WTC11 (cell line): ENCODE data around the gene CPVL. TPM values are rescaled to one million over a fixed set of nuclear protein-coding genes. Genes with fewer than 3 reads are reported as not detected.

ENCODE experiments used
- ATAC-seq: fragments of 200-7000 bp; cut with Tn5 transposase; 2 replicates; pipeline ENCODE4 v1.10.0; 2021; ENCODE audit warnings: mild to moderate bottlenecking, moderate library complexity
- CTCF ChIA-PET: fragments of 300-600 bp; sonication (Branson Sonifier 250); formaldehyde crosslinking; loops from one replicate; lab custom pipeline; 2021; ENCODE audit warnings: antibody characterized with exemption; lab: Charles Lee
- POLR2A ChIA-PET: fragments of 350-600 bp; sonication (Branson Sonifier 250); formaldehyde crosslinking; loops from one replicate; lab custom pipeline; 2021; ENCODE audit warnings: antibody characterized with exemption; lab: Charles Lee
- DNase-seq: peaks from one replicate; pipeline ENCODE4 v3.0.0; 2021; ENCODE audit warnings: low spot score
- H3K27ac Mint-ChIP-seq: 2 replicates; pipeline ENCODE4 v1.8.0; 2021; ENCODE audit warnings: mixed read lengths
- H3K27me3 Mint-ChIP-seq: 2 replicates; pipeline ENCODE4 v1.8.0; 2021; ENCODE audit warnings: low read depth, mild to moderate bottlenecking, moderate library complexity, mixed read lengths
- H3K36me3 Mint-ChIP-seq: 2 replicates; pipeline ENCODE4 v1.8.0; 2021; ENCODE audit warnings: mixed read lengths
- H3K4me1 Mint-ChIP-seq: 2 replicates; pipeline ENCODE4 v1.8.0; 2022; ENCODE audit warnings: mixed read lengths
- H3K4me3 Mint-ChIP-seq: 2 replicates; pipeline ENCODE4 v1.8.0; 2021; ENCODE audit warnings: mild to moderate bottlenecking, moderate library complexity, mixed read lengths
- H3K9me3 Mint-ChIP-seq: 2 replicates; pipeline ENCODE4 v1.8.0; 2021; ENCODE audit warnings: mixed read lengths
- CDX4 ChIP-seq: fragments of 250-450 bp; sonication (Bioruptor Pico); IDR thresholded peaks from 2 replicates; pipeline ENCODE4 v1.9.0; 2021; ENCODE audit warnings: moderate library complexity, mild to moderate bottlenecking, inconsistent platforms, borderline replicate concordance
- ELF4 ChIP-seq: sonication (generic); formaldehyde crosslinking; IDR thresholded peaks from 2 replicates; pipeline ENCODE4 v1.8.1; 2022; ENCODE audit warnings: low read depth, mild to moderate bottlenecking, moderate library complexity, missing genetic modification reagents
- IRF1 ChIP-seq: sonication (generic); formaldehyde crosslinking; IDR thresholded peaks from 2 replicates; pipeline ENCODE4 v1.8.0; 2023; ENCODE audit warnings: missing genetic modification reagents
- JAZF1 ChIP-seq: fragments of 250-450 bp; sonication (Bioruptor Pico); IDR thresholded peaks from 2 replicates; pipeline ENCODE4 v1.9.0; 2021; ENCODE audit warnings: moderate library complexity, mild to moderate bottlenecking, inconsistent platforms
- ZNF138 ChIP-seq: sonication (generic); formaldehyde crosslinking; conservative IDR thresholded peaks from 2 replicates; pipeline ENCODE4 v1.8.1; 2022; ENCODE audit warnings: mild to moderate bottlenecking, moderate library complexity, missing genetic modification reagents
- ZNF232 ChIP-seq: sonication (generic); formaldehyde crosslinking; IDR thresholded peaks from 2 replicates; pipeline ENCODE4 v1.8.0; 2022; ENCODE audit warnings: mild to moderate bottlenecking, missing genetic modification reagents
- ZNF416 ChIP-seq: fragments of 250-450 bp; sonication (Bioruptor Pico); IDR thresholded peaks from 2 replicates; pipeline ENCODE4 v1.9.0; 2021; ENCODE audit warnings: mild to moderate bottlenecking, inconsistent platforms
- ZNF423 ChIP-seq: fragments of 250-450 bp; sonication (Bioruptor Pico); IDR thresholded peaks from 2 replicates; pipeline ENCODE4 v2.1.2; 2022; ENCODE audit warnings: mild to moderate bottlenecking, moderate library complexity
- ZNF425 ChIP-seq: fragments of 250-450 bp; sonication (Bioruptor Pico); conservative IDR thresholded peaks from 2 replicates; pipeline ENCODE4 v1.9.0; 2021; ENCODE audit warnings: mild to moderate bottlenecking
- ZNF671 ChIP-seq: fragments of 250-450 bp; sonication (Bioruptor Pico); IDR thresholded peaks from 2 replicates; pipeline ENCODE4 v1.8.0; 2021; ENCODE audit warnings: mild to moderate bottlenecking
- total RNA-seq: library from RNA; stranded (reverse); gene quantifications from 3 replicates; pipeline ENCODE4 v1.2.3, GENCODE V29; 2021
- TF ChIP-seq, protein P1 (sequence below): sonication (generic); formaldehyde crosslinking; conservative IDR thresholded peaks from 2 replicates; pipeline ENCODE4 v1.8.1; 2022; ENCODE audit warnings: mild to moderate bottlenecking, missing genetic modification reagents
- TF ChIP-seq, protein P2 (sequence below): sonication (generic); formaldehyde crosslinking; IDR thresholded peaks from 2 replicates; pipeline ENCODE4 v1.8.0; 2022; ENCODE audit warnings: missing genetic modification reagents
- TF ChIP-seq, protein P3 (sequence below): sonication (generic); formaldehyde crosslinking; IDR thresholded peaks from 2 replicates; pipeline ENCODE4 v1.8.1; 2023; ENCODE audit warnings: mild to moderate bottlenecking, missing genetic modification reagents
- TF ChIP-seq, protein P4 (sequence below): sonication (generic); formaldehyde crosslinking; IDR thresholded peaks from 2 replicates; pipeline ENCODE4 v1.8.0; 2023; ENCODE audit warnings: mild to moderate bottlenecking, missing genetic modification reagents

Gene CPVL
- total RNA-seq, 1 experiment from 2014 or later, result 34.2 TPM

DNA sequence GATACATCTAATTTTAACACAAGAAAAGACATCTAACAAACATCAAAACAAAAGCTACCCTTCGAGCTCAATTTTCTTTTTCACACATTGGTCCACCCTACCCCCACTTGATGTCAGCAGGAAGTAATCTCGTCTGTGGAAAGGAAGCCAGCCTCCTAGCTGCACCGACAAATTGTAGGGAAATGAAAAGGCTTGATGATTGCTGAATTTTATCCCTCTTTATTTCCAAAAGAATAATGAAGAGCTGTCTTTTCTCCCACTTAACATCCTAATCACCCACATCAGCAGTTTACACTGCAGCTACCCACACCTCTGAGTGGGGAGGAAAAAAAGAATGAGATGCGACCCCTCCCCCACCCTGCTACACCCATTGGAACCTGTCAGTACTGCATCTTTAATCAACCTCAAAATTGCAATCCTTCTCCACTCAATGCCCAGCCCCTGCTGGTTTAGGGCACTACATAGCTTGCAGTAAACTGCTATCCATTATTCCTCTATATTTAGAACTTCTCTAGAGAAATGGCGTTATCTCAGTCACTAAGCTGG, 10.6 kb upstream of the CPVL start:
- POLR2A ChIA-PET, result interaction anchor here (1.1 kb wide), 1 partner anchor 13 kb away, joined by 4 read pairs; no protein-coding TSS in a partner anchor

DNA sequence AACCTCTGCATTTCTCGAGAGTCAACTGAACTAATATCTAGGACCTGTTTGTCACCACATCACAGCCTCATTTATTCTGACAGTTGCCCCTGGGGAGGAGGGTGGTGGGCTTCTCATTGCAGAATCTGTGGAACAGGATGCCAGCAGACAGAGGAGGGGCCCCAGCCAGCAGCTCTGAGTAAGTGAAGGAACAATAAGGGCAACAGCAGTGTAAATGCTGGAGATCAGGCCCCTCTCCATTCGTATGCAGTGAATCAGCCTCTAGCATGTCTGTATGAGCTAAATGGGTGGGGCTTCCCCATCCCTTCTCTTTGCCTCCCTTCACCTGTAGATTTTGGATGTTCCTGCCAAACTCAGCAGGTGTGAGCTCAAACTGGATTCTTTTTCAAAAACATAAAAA, 7.7 kb upstream of the CPVL start:
- H3K4me1 Mint-ChIP-seq, result peaks cover 13% of the 10 kb centered on the region

More for the DNA sequence above, 10.6 kb upstream of the CPVL start:
- Mint-ChIP-seq H3K4me3 (no peak overlapping the region), H3K27me3 (no peaks in the 10 kb centered on the region), H3K36me3 (peaks cover 16% of the 10 kb centered on the region), H3K4me1 (peaks cover 13% of the 10 kb centered on the region), H3K27ac (no peak overlapping the region), H3K9me3 (peaks cover 13% of the 10 kb centered on the region; the same call in 1 of the 2 replicates)
- TF ChIP-seq ZNF138 (no peak), ZNF425 (no peak), IRF1 (CRISPR knock-in tag) (no peak), ZNF671 (CRISPR knock-in tag) (no peak), ELF4 (no peak), ZNF416 (CRISPR knock-in tag) (no peak), CDX4 (CRISPR knock-in tag) (no peak)
- TF ChIP-seq, protein P1, sequence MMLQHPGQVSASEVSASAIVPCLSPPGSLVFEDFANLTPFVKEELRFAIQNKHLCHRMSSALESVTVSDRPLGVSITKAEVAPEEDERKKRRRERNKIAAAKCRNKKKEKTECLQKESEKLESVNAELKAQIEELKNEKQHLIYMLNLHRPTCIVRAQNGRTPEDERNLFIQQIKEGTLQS (CRISPR knock-in tag), result no peak
- TF ChIP-seq, protein P2, sequence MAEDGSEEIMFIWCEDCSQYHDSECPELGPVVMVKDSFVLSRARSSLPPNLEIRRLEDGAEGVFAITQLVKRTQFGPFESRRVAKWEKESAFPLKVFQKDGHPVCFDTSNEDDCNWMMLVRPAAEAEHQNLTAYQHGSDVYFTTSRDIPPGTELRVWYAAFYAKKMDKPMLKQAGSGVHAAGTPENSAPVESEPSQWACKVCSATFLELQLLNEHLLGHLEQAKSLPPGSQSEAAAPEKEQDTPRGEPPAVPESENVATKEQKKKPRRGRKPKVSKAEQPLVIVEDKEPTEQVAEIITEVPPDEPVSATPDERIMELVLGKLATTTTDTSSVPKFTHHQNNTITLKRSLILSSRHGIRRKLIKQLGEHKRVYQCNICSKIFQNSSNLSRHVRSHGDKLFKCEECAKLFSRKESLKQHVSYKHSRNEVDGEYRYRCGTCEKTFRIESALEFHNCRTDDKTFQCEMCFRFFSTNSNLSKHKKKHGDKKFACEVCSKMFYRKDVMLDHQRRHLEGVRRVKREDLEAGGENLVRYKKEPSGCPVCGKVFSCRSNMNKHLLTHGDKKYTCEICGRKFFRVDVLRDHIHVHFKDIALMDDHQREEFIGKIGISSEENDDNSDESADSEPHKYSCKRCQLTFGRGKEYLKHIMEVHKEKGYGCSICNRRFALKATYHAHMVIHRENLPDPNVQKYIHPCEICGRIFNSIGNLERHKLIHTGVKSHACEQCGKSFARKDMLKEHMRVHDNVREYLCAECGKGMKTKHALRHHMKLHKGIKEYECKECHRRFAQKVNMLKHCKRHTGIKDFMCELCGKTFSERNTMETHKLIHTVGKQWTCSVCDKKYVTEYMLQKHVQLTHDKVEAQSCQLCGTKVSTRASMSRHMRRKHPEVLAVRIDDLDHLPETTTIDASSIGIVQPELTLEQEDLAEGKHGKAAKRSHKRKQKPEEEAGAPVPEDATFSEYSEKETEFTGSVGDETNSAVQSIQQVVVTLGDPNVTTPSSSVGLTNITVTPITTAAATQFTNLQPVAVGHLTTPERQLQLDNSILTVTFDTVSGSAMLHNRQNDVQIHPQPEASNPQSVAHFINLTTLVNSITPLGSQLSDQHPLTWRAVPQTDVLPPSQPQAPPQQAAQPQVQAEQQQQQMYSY, result no peak
- ATAC-seq (peak; percentile 67; the same call in 1 of the 2 replicates), DNase-seq (no peak)
- CTCF ChIA-PET, result interaction anchor here (0.6 to 3.0 kb wide), 6 partner anchors 16 to 287 kb away, joined by 3 to 27 read pairs (median 4); no protein-coding TSS in a partner anchor

More for the DNA sequence above, 7.7 kb upstream of the CPVL start:
- ATAC-seq (no peak), DNase-seq (no peak)
- ChIA-PET POLR2A (no interaction called here), CTCF (no interaction called here)
- Mint-ChIP-seq H3K9me3 (peaks cover 3% of the 10 kb centered on the region; the same call in 1 of the 2 replicates), H3K4me3 (no peak overlapping the region), H3K27ac (no peak overlapping the region), H3K27me3 (no peaks in the 10 kb centered on the region), H3K36me3 (peaks cover 16% of the 10 kb centered on the region)
- TF ChIP-seq, protein P1 (CRISPR knock-in tag), result no peak
- TF ChIP-seq JAZF1 (CRISPR knock-in tag), result no peak
- TF ChIP-seq ZNF423 (CRISPR knock-in tag), result no peak
- TF ChIP-seq, protein P3, sequence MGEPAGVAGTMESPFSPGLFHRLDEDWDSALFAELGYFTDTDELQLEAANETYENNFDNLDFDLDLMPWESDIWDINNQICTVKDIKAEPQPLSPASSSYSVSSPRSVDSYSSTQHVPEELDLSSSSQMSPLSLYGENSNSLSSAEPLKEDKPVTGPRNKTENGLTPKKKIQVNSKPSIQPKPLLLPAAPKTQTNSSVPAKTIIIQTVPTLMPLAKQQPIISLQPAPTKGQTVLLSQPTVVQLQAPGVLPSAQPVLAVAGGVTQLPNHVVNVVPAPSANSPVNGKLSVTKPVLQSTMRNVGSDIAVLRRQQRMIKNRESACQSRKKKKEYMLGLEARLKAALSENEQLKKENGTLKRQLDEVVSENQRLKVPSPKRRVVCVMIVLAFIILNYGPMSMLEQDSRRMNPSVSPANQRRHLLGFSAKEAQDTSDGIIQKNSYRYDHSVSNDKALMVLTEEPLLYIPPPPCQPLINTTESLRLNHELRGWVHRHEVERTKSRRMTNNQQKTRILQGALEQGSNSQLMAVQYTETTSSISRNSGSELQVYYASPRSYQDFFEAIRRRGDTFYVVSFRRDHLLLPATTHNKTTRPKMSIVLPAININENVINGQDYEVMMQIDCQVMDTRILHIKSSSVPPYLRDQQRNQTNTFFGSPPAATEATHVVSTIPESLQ (CRISPR knock-in tag), result no peak
- no peak for TF ChIP-seq ZNF232 (CRISPR knock-in tag)
- TF ChIP-seq, protein P4, sequence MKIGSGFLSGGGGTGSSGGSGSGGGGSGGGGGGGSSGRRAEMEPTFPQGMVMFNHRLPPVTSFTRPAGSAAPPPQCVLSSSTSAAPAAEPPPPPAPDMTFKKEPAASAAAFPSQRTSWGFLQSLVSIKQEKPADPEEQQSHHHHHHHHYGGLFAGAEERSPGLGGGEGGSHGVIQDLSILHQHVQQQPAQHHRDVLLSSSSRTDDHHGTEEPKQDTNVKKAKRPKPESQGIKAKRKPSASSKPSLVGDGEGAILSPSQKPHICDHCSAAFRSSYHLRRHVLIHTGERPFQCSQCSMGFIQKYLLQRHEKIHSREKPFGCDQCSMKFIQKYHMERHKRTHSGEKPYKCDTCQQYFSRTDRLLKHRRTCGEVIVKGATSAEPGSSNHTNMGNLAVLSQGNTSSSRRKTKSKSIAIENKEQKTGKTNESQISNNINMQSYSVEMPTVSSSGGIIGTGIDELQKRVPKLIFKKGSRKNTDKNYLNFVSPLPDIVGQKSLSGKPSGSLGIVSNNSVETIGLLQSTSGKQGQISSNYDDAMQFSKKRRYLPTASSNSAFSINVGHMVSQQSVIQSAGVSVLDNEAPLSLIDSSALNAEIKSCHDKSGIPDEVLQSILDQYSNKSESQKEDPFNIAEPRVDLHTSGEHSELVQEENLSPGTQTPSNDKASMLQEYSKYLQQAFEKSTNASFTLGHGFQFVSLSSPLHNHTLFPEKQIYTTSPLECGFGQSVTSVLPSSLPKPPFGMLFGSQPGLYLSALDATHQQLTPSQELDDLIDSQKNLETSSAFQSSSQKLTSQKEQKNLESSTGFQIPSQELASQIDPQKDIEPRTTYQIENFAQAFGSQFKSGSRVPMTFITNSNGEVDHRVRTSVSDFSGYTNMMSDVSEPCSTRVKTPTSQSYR (CRISPR knock-in tag), result no peak
